Fibroblast of skin of left biceps (primary cell): ENCODE measurements around the gene R3HDM4.
"Not testable (repeated sequence)": the region's sequence is repeated elsewhere in the genome, so short reads cannot be mapped to it uniquely, and the experiment has no call there.

ENCODE experiments used
- DNase-seq, 2 experiments: peaks; one replicate each; pipeline ENCODE4 v3.0.0-alpha.2; 2013; ENCODE audit warnings: low read depth in 2 of 2

R3HDM4 gene

DNA sequence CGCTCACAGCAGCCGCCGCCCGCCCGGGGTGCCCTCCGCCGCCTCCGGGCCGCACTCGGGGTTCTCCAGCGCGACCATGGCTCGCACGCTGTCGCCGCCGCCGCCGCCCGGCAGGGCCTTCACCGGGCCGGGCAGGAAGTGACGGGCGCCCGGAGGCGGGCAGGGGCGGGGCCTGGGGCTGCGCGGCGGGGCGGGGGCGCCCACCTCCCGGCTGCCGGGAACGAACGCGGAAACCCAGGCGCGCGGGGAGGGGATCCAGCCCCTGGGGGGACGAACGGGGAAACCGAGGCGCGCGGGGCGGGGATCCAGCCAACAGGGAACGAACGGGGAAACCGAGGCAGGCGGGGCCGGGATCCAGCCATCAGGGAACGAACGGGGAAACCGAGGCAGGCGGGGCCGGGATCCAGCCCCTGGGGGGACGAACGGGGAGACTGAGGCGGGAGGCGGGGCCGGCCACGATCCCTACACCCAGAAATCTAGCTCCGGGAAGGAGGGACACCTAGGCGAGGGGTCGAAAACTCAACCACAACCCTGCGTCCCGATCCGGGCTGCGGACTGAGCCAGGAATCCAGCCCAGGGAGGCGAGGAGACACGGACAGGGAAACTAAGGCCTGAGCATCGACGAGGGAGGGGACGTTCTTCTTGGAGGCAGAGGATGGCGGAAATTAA lies at the start of gene R3HDM4:
Gene R3HDM4, minus strand, starts transcription at position 140 of the 669 bp plus-strand sequence. Its CDS starts 62 bp downstream, at position 78.
- DNase-seq, result no peak

DNA sequence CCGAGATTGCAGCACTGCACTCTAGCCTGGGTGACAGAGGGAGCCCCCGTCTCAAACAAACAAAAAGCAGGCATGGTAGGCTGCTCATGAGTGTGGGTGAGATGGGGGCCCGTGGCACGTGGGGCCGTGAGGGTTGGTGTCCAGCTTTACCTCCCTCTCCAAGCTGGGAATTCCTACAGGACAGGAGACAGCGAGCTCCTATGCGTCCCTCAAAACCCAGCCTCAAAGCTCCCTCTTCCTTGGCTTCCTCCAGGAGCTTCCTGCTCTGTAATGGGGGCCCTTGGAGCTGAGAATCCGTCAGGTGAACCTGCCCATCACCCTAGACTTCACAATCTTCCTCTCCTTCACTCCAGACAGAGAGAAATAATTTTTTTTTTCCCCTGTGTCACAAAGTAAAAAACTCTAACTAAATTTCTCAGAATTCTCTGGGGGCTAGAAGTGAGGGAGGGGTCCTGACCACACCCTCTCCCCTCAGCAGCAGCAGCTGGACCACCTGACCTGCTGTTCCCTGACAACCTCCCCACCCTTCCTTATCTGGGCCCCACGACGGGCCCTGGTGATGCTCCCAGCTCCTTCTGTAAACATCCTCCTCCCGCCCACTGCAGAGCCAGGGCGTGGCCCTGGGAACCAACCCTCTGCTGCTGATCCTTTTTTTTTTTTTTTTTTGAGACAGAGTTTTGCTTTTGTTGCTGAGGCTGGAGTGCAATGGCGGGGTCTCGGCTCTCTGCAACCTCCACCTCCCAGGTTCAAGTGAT lies 49.0 kb upstream of the R3HDM4 start:
- no peak for DNase-seq

DNA sequence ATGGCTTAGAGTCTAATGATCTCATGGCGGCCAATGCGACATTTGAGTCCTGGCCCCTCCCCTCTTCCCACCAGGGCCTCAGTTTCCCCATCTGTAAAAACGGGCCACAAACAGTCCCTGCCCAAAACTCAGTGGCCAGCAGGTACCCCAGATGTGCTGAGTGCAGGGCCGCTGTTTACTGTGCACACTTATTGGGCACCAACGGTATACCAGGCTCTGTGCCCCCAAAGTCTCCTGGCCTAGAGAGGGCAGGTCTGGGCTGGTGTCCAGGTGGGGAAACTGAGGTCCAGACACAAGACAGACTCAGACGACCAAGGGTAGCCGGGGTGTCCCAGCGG lies 47.6 kb upstream of the R3HDM4 start:
- no peak for DNase-seq

DNA sequence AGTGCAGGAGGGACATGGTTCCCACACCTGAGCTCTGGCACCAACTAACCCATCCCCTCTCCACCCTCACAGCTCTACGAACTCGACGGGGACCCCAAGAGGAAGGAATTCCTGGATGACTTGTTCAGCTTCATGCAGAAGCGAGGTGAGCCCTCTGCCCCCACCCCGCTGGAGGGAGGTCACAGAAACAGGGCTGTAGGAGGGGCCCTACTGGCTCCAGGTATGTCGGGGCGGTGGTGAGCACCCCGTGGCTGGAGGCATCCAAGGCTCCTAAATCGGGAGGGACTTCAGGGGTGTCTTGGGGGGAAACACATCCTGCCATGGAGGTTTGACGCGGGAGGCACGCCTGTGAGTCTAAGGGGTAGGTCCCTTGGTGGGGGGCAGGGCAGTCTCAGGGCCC lies 47.0 kb upstream of the R3HDM4 start:
- no peak for DNase-seq

DNA sequence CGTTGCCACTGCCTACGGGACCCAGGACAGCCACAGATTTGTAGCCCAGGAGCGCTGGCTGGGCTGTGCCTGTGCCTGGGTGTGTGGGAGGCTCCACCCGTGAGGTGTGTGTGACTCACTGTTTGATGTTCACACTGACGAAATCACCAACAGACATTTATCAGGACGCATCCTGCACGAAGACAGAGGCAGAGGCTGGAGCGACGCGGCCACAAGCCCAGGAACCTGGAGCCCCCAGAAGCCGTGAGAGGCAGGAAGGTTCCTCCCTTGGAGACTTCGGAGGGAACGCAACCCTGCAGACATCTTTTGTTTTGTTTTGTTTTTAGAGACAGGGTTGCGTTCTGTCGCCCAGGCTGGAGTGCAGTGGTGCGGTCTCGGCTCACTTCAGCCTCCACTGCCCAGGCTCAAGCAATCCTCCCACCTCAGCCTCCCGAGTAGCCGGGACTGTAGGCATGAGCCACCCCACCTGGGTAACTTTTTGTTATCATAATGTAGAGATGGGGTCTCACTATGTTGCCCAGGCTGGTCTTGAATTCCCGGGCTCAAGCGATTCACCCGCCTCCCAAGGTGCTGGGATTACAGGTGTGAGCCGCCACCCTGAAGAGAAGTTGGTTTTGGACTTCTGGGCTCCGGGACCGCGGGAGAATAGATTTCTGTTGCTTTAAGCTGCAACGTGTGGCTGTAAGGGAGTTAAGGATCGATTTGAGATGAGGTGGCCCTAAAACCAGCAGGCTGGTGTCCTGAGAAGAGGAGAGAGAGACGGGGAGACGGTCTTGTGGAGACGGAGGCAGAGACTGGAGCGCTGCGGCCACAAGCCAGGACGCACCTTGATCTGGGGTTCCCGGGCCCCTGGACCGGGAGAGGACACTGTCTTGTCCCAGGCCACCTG lies 46.2 kb upstream of the R3HDM4 start:
- no peak for DNase-seq

DNA sequence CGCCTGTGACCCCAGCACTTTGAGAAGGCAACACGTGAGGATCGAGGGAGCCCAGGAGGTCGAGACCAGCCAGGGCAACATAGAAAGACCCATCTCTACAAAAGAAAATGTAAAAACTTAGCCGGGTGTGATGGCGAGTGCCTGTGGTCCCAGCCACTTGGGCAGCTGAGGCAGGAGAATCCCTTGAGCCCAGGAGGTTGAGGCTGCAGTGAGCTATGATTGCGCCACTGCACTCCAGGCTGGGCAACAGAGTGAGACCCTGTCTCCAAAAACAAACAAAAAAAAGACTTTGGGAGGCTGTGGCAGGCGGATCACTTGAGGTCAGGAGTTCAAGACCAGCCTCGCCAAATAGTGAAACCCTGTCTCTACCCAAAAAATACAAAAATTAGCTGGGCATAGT lies 44.6 kb upstream of the R3HDM4 start:
- DNase-seq, result not testable (repeated sequence)

DNA sequence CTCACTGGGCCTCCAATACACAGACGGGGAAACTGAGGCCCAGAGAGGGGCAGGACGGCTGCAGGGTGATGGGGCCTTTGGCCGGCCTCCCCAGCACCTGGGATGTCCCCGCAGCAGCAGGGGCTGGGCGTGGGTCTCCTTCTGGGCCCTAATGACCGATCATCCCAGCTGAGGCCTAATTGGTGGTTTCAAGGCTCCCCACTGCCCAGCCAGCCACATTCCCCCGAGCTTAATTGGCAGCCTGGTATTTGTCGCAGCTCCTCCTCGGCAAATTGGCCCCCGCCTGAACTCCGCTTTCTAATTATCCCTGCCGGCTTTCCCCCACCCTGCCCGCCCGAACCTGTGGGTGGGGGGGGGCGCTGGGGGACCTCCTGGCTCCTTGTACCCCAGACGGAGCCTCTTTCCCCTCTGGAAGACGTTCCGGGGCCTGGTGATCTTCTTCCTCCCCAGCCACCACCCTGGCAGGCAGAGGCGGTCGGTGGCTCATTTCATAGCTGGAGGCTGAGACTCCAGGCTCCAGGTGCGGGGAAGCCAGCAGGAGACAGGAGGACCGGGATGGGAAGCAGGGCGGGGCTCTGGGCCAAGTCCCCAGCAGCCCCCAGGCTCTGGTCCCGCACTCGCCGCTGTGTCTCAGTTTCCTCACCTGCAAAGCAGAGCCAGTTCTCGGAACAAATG lies 43.9 kb upstream of the R3HDM4 start:
- DNase-seq, result peak; percentile 17 to 19

DNA sequence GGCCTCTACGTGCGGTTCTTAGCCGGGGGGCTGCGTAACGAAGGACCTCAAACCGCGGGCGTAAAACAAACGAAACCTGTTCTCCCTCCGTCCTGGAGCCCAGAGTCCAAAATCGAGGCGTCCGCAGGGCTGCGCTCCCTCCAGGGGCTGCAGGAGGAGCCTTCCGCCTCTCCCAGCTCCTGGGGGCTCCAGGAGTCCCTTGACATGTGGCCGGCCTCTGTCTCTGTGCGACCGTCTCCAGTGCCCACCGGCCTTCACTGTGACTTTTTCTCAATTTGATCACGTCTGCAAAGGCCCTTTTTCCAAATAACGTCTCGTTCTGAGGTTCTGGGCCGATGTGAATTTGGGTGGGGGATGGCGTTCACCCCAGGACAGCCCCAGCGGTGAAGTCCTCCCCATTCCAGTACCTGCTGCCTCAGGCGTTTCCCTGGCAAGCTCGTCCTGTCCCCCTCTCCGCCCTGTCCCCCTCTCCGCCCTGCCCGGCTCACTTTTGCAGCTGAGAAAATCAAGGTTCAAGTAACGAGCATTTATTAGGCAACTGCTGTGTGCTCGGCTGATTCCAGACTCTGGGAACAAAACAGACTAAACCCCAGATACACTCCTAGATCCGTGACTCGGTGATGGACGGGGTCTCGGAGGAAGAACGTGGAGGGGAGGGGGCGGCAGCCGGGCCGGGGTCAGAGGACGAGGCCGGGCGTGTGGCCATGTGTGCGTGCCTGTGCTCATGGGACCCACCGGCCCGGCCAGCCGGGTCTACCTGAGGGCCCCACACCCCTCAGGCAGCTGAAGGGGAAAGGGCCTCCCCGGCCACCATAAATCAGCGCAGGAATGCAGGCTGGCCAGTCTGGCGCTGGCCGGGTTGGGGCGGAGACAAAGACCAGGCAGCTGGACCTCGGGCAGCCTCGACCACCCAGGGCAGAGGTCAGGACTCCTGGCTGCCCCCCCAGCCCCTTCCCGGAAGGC lies 43.1 kb upstream of the R3HDM4 start:
- DNase-seq, result no peak

DNA sequence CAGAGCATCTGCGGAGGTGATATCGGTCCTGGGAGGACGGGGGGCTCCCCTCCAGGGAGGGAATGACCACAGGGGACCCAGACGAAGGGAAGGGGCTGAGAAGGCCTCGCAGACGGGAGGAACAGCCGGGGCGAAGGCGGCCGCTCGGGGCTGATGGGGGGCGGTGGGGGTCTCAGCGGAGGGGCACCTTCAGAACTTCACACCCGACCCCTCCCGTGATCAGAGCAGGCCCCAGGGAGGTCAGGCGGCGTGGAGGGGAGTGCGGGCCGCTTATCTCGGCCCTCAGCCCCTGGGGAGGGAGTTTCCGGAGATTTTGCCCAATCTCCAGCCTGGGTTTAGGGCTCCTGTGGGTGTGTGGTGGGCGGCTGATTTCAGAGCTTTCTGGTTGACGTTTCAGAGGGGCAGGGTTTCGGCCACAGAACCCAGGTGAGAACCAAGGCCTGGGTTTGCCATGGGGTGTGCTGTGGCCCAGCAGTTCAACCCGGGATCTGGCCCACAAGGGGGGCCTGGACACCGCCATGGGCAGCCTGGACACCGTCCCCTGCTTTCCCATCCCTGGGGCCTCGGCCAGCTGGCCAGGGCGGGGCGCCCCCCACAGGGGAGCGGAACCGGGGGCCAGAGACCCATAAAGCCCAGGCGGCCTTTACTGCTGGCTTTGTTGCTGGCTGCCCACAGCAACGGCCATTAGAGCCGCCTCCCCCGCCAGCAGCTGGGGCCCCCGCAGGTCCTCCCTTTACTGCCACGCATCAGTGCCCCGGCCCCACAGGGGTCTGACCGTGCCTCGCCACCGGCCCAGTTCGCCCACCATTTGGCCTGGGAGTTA lies 41.9 kb upstream of the R3HDM4 start:
- DNase-seq, result no peak

DNA sequence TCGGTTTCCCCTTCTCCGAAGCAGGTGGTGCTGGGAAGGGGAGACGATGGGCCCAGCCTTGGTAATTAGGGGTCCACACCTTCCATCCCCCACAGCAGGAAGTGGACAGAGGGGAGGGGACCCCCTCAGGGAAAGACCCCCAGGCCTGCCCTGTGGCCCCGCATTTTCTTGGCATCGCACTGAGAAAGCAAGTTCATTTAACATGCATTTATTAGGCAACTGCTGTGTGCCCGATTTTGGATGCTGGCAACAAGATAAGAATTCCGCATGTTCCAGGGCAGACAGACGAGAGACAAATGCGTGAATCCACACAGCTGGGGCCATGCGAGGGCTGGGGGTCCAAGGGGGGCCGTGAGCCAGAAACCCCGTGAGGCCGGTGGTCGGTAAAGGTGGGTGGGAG lies 41.3 kb upstream of the R3HDM4 start:
- DNase-seq, result no peak

DNA sequence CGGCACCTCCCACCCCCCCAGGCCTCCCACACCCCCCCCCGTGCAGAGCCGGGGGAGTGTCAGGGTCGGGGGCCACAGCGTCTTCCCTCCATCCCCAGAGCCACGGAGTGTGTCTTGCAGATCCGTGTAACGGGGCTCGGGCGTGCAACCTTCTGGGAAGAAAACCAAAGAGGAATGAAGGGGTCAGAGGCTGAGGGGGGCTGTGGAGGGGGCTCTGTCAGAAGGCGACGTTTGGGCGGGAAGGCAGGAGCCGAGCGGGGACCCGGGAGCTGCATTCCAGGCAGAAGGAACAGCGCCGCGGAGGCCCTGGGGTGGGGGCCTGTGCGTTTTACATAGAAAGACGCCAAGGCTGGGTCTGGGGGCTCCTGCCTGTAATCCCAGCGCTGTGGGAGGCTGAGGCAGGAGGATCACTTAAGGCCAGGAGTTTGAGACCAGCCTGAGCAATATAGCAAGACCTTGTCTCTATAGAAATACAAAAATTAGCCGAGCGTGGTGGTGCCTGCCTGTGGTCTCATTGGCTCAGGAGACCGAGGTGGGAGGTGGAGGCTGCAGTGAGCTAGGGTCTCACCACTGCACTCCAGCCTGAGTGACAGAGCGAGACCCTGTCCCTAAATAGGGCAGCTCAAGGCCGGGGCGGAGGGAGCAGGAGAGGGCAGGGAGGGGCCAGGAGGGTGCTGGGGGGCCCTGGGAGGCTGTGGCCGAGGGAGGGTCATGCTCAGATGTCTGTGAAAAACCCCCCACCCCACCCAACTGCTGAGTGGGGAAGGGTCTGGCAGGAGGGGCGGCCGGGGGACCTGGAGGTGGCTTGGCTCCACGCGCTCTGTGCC lies 40.6 kb upstream of the R3HDM4 start:
- no peak for DNase-seq

DNA sequence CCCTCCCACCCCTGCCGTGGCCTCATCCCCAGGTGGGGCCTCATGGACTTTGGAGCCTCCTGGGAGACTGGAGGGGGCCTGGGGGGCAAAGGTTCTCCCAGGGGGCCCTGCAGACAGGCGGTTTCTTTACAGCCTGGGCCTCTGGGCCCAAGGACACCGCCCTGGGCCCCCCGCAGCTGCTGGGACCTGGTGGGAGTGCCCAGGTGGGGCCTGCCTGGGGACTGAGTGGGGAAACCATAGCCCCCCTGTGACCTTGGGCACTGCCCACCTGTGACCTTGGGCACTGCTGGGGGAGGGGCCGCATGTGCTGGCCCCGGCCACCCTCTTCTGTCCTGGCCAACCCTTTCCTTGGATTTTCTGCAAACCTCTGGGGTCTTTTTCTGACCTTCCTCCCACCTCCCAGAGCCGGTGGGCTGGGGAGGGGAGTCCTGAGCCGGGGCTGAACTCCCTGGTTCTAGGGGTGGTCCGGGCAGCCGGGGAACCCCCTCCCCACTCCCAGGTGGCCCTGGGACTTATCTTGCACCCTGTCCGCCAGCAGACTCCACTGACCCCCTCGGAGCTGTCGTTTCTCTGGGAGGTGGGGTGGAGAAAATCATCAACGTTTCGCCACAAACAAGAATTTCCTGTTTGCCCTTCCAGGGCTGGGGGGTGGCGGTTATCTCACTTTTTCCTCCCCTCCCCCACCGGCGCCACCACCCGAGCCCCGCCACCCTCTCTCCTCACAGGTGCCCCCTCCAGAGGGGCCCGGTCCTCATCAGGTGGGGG lies 39.8 kb upstream of the R3HDM4 start:
- no peak for DNase-seq

DNA sequence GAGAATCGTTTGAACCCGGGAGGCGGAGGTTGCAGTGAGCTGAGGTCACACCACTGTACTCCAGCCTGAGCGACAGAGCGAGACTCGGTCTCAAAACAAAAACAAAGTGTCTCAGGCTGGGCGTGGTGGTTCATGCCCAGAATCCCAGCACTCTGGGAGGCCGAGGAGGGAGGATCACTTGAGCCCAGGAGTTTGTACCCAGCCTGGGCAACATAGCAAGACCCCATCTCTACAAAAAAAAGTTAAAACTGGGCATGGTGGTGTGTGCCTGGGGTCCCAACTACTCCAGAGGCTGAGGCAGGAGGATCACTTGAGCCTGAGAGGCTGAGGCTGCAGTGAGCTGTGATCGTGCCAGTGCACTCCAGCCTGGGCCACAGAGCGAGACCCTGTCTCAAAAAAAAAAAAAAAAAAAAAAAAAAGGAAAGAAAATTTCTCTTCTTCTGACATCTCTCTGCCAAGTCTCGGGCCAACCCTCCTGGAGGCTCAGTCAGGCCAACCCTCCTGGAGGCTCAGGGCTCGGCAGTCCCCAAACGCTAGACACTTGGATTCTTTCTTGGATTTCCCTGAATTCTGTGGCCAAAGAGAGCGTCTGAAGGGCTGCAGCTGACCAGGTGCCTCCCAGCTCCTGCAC lies 39.1 kb upstream of the R3HDM4 start:
- no peak for DNase-seq

DNA sequence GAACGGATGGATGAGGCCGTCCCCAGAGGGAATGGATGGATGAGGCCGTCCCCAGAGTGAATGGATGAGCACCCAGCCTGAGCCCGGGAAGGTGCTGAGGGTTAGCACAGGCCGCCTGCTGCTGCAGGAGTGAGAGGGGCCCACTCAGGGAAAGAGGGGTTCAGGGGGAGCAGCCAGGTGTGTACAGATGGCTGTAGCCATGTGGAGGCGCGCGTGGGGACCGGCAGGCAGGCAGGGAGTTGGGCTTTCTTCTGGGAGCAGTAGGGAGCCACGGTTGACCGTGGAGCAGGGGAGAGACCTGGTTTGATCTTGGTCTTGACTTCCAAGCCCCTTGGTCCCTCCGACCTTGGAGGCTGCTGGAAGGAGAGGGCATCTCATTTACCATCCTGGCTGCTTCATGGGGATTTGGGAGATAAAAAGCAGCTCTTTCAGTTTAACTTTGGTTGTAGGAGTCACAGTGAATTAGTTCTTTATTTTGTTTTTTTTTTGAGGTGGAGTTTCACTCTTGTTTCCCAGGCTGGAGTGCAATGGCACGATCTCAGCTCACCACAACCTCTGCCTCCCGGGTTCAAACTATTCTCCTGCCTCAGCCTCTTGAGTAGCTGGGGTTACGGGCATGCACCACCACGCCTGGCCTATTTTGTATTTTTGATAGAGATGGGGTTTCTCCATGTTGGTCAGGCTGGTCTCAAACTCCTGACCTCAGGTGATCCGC lies 37.5 kb upstream of the R3HDM4 start:
- DNase-seq, result no peak

DNA sequence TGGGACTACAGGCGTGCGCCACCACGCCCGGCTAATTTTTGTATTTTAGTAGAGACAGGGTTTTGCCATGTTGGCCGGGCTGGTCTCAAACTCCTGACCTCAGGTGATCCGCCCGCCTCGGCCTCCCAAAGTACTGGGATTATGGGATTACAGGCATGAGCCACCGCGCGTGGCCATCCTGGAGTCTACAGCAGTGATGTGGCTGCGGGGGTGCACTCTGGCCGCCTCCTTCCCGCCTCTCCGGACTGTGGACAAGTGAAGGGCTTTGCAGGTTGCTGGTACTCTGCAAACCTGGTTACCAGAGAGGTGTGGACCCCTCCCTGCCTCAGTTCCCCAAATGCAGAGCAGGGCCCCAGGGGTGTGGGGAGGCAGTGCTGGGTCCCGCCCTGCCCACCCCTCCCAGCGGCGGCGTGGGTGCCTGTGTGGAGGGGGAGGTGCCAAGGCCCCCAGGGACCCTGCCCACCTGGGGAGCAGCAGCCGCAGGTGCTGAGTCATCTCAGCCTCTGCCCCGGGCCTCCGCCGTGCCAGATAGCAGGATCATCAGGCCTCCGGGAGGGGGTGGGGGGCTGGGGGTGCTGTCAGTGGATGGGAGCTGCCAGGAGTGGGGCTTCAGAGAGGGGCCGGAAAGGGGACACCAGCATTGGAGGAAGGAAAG lies 36.0 kb upstream of the R3HDM4 start:
- no peak for DNase-seq

DNA sequence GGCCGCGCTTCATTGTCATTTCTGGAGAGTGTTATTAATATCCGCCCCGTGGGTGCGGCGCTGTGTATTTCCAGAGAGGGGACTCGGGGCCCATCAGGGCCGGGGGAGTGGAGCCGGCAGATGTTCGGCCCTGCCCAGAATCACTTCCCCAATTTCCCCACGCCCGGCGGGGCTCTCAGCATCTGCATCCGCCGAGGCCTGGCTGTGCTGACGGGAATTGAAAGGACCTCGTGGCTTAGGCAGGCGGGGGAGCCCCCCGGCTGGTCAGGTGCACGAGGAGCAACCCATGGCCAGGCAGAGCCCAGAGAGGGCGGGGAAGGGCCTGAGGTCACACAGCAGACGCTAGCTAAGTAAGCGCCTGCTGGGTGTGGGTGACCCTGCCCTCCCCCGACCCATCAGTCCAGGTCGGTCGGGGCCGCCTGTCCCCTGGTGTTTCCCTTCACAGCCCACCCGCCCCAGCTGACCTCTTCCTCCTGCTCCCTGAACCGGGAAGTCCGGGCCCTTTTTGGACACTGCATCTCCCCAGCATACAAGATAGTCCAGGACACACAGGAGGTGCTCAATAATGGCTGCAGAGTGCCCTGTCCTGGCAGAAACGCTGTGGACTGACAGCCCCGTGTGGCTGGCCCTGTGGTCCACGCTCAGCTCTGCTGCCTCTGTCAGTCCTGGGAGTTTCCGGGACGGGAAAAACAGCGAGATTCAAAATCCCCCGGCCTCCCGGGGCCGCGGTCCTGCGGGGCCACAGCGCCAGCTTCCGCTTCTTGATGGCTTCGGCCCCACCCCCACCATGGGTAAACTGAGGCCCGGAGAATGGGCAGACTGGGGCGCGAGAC lies 34.9 kb upstream of the R3HDM4 start:
- DNase-seq, result no peak
